ENCODE data around the gene ANAPC13. TPM values are rescaled to one million over a fixed set of nuclear protein-coding genes. Genes with fewer than 3 reads are reported as not detected.

ANAPC13 gene
- total RNA-seq, 1 donor from 2014 or later: 100 TPM

DNA sequence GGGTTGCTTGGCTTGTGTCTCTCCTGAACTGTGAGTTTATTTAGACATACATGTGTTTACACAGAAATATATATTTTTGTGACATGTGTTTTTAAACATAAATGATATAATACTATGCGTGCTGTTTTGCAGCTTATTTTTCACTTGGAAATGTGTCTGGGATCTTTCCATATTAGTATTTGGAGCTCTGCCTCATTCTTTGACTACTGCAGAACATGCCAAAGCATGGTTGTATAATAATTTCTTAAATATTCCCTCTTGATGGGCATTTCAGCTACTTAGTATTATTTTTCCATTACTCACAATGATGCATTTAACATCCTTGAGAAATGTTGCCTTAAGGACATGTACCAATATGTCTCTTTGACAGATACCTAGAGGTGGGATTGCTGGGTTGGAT is 19.5 kb downstream of the ANAPC13 start:
- no peak for TF ChIP-seq EZH2phosphoT487 (IDR thresholded peaks at IDR 0.05)
- TF ChIP-seq EZH2 (IDR thresholded peaks at IDR 0.05): no peak
- TF ChIP-seq, protein P1, sequence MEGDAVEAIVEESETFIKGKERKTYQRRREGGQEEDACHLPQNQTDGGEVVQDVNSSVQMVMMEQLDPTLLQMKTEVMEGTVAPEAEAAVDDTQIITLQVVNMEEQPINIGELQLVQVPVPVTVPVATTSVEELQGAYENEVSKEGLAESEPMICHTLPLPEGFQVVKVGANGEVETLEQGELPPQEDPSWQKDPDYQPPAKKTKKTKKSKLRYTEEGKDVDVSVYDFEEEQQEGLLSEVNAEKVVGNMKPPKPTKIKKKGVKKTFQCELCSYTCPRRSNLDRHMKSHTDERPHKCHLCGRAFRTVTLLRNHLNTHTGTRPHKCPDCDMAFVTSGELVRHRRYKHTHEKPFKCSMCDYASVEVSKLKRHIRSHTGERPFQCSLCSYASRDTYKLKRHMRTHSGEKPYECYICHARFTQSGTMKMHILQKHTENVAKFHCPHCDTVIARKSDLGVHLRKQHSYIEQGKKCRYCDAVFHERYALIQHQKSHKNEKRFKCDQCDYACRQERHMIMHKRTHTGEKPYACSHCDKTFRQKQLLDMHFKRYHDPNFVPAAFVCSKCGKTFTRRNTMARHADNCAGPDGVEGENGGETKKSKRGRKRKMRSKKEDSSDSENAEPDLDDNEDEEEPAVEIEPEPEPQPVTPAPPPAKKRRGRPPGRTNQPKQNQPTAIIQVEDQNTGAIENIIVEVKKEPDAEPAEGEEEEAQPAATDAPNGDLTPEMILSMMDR (IDR thresholded peaks at IDR 0.05): no peak
- peaks cover 30% of the 10 kb centered on the region for H3K4me1 ChIP-seq
- DNase-seq (ENCODE audit: low spot score): no peak
- no peak overlapping the region for H3K4me3 ChIP-seq
- no peak overlapping the region for H3K4me2 ChIP-seq
- Mint-ChIP-seq H3K27me3 (ENCODE audit: insufficient read depth, low read depth) (no peaks in the 10 kb centered on the region), H3K36me3 (no peaks in the 10 kb centered on the region), H3K9me3 (no peaks in the 10 kb centered on the region), H3K4me1 (peaks cover 39% of the 10 kb centered on the region), H3K4me3 (no peak overlapping the region), H3K27ac (no peak overlapping the region)
- H3K27me3 ChIP-seq: no peaks in the 10 kb centered on the region
- H3K9me3 ChIP-seq (ENCODE audit: low read depth): no peaks in the 10 kb centered on the region
- H2AFZ ChIP-seq (replicated peaks): no peak overlapping the region
- H4K20me1 ChIP-seq (ENCODE audit: low read depth): no peaks in the 10 kb centered on the region
- no peak overlapping the region for H3K27ac ChIP-seq
- no peaks in the 10 kb centered on the region for H3K79me2 ChIP-seq (ENCODE audit: low read depth)
- no peaks in the 10 kb centered on the region for H3K36me3 ChIP-seq
- H3K9ac ChIP-seq: no peak overlapping the region
- peaks cover 24% of the 10 kb centered on the region for H3F3A ChIP-seq (ENCODE audit: low read depth)

GRCh38 chr3:134464689-134465365 is 21.0 kb downstream of the ANAPC13 start:
- Histone ChIP-seq H3K27ac (peak overlapping the region; percentile 92), H3K4me1 (peaks cover 30% of the 10 kb centered on the region), H3K9me3 (ENCODE audit: low read depth) (no peaks in the 10 kb centered on the region), H4K20me1 (ENCODE audit: low read depth) (no peaks in the 10 kb centered on the region), H3K4me3 (no peak overlapping the region), H3K79me2 (ENCODE audit: low read depth) (no peaks in the 10 kb centered on the region), H3K27me3 (no peaks in the 10 kb centered on the region), H2AFZ (replicated peaks) (peak overlapping the region; percentile 74), H3K9ac (no peak overlapping the region), H3K36me3 (no peaks in the 10 kb centered on the region), H3F3A (ENCODE audit: low read depth) (peaks cover 24% of the 10 kb centered on the region), H3K4me2 (peak overlapping the region; percentile 63)
- no peaks in the 10 kb centered on the region for H3K27me3 Mint-ChIP-seq (ENCODE audit: insufficient read depth, low read depth)
- DNase-seq (ENCODE audit: low spot score): peak; percentile 29
- H3K4me1 Mint-ChIP-seq: peaks cover 39% of the 10 kb centered on the region
- H3K9me3 Mint-ChIP-seq: no peaks in the 10 kb centered on the region
- H3K27ac Mint-ChIP-seq: peak overlapping the region; percentile 96
- H3K4me3 Mint-ChIP-seq: peak overlapping the region; percentile 65
- TF ChIP-seq, protein P1 (IDR thresholded peaks at IDR 0.05): peak; percentile 13
- no peak for TF ChIP-seq EZH2phosphoT487 (IDR thresholded peaks at IDR 0.05)
- no peak for TF ChIP-seq EZH2 (IDR thresholded peaks at IDR 0.05)
- H3K36me3 Mint-ChIP-seq: no peaks in the 10 kb centered on the region

- H3K4me2 ChIP-seq: peak overlapping the region; percentile 63
- H3K9me3 ChIP-seq (ENCODE audit: low read depth): no peaks in the 10 kb centered on the region
- Mint-ChIP-seq H3K4me1 (peaks cover 39% of the 10 kb centered on the region), H3K4me3 (peak overlapping the region; percentile 65), H3K27ac (peak overlapping the region; percentile 96), H3K36me3 (no peaks in the 10 kb centered on the region), H3K27me3 (ENCODE audit: insufficient read depth, low read depth) (no peaks in the 10 kb centered on the region), H3K9me3 (no peaks in the 10 kb centered on the region)
- no peaks in the 10 kb centered on the region for H3K79me2 ChIP-seq (ENCODE audit: low read depth)
- H3F3A ChIP-seq (ENCODE audit: low read depth): peaks cover 24% of the 10 kb centered on the region
- H3K9ac ChIP-seq: no peak overlapping the region
- peak overlapping the region; percentile 92 for H3K27ac ChIP-seq
- H3K4me1 ChIP-seq: peaks cover 30% of the 10 kb centered on the region
- peak; percentile 92 for DNase-seq (ENCODE audit: low spot score)
- peak overlapping the region; percentile 39 for H2AFZ ChIP-seq (replicated peaks)
- TF ChIP-seq EZH2phosphoT487 (IDR thresholded peaks at IDR 0.05) (no peak), EZH2 (IDR thresholded peaks at IDR 0.05) (no peak)
- TF ChIP-seq, protein P1 (IDR thresholded peaks at IDR 0.05): no peak
- H3K4me3 ChIP-seq: no peak overlapping the region
- H4K20me1 ChIP-seq (ENCODE audit: low read depth): no peaks in the 10 kb centered on the region
- H3K36me3 ChIP-seq: no peaks in the 10 kb centered on the region
- no peaks in the 10 kb centered on the region for H3K27me3 ChIP-seq
Measured at GRCh38 chr3:134464064-134464688, 21.6 kb downstream of the ANAPC13 start.
